HepG2 (cell line): ENCODE measurements around the gene AMPD2. TPM values are rescaled to one million over a fixed set of nuclear protein-coding genes. Genes with fewer than 3 reads are reported as not detected.
A peak's percentile ranks its signal among the peaks of the same experiment; 100 is the strongest.

Source experiments
- ASH2L ChIP-seq: fragments of 300-600, 200-600 bp; sonication (generic); IDR thresholded peaks from 2 replicates; pipeline ENCODE4 v1.7.0; 2017; ENCODE audit warnings: low read depth, mild to moderate bottlenecking, moderate library complexity, mixed read lengths, low read length; ENCODE audit not compliant: insufficient read length
- CEBPG ChIP-seq: IDR thresholded peaks from 2 replicates; pipeline ENCODE4 v1.6.1; 2016
- FOSL1 ChIP-seq: sonication (generic); formaldehyde crosslinking; IDR thresholded peaks from 2 replicates; pipeline ENCODE4 v1.9.0; 2021; ENCODE audit warnings: missing genetic modification reagents, borderline replicate concordance
- FOXJ3 ChIP-seq: sonication (generic); formaldehyde crosslinking; IDR thresholded peaks from 2 replicates; pipeline ENCODE4 v1.4.0; 2020; ENCODE audit warnings: missing genetic modification reagents, mild to moderate bottlenecking, borderline replicate concordance
- HNF4A ChIP-seq: sonication (generic); formaldehyde crosslinking; IDR thresholded peaks from 2 replicates; pipeline ENCODE4 v1.4.0; 2020; ENCODE audit warnings: missing genetic modification reagents
- HNF4G ChIP-seq, 2 experiments: sonication (generic) in 1 of 2; formaldehyde crosslinking in 1 of 2; IDR thresholded peaks; 2 replicates each; pipeline versions ENCODE4 v1.4.0 to v1.6.1; 2011 to 2020; ENCODE audit warnings: borderline replicate concordance in 2 of 2, low read depth in 2 of 2, mild to moderate bottlenecking in 2 of 2, low read length in 1 of 2, missing genetic modification reagents in 1 of 2, moderate library complexity in 1 of 2
- MEF2D ChIP-seq: sonication (generic); formaldehyde crosslinking; IDR thresholded peaks from 2 replicates; pipeline ENCODE4 v1.5.1; 2020; ENCODE audit warnings: mild to moderate bottlenecking, missing genetic modification reagents
- MIXL1 ChIP-seq: IDR thresholded peaks from 2 replicates; pipeline ENCODE4 v1.6.1; 2016
- MTA1 ChIP-seq: sonication (generic); formaldehyde crosslinking; IDR thresholded peaks from 2 replicates; pipeline ENCODE4 v1.4.0; 2020; ENCODE audit warnings: missing genetic modification reagents, mild to moderate bottlenecking, borderline replicate concordance
- NCOA2 ChIP-seq: sonication (generic); formaldehyde crosslinking; IDR thresholded peaks from 2 replicates; pipeline ENCODE4 v1.8.0; 2022; ENCODE audit warnings: inconsistent platforms
- REL ChIP-seq: sonication (generic); formaldehyde crosslinking; conservative IDR thresholded peaks from 2 replicates; pipeline ENCODE4 v1.8.0; 2022; ENCODE audit warnings: mild to moderate bottlenecking, missing genetic modification reagents, moderate library complexity
- RXRB ChIP-seq: IDR thresholded peaks from 2 replicates; pipeline ENCODE4 v1.6.1; 2016; ENCODE audit warnings: borderline replicate concordance, missing genetic modification reagents, missing compliant biosample characterization
- SIN3A ChIP-seq: IDR thresholded peaks from 2 replicates; pipeline ENCODE4 v1.6.1; 2011; ENCODE audit warnings: low read depth, mild to moderate bottlenecking, control low read depth, low read length, borderline replicate concordance
- SOX13 ChIP-seq, 3 experiments: fragments of 450-650 bp in 1 of 3; sonication (generic) in 1 of 3; formaldehyde crosslinking in 1 of 3; IDR thresholded peaks in 2 of 3; conservative IDR thresholded peaks in 1 of 3; 2 replicates each; pipeline versions ENCODE4 v1.5.0 to v1.6.1; 2016 to 2020; ENCODE audit warnings: antibody characterized with exemption in 1 of 3, mild to moderate bottlenecking in 1 of 3, missing compliant biosample characterization in 1 of 3, missing genetic modification reagents in 1 of 3, moderate library complexity in 1 of 3
- TCF12 ChIP-seq, 2 experiments: fragments of 450-650 bp in 1 of 2; sonication (generic) in 1 of 2; formaldehyde crosslinking in 1 of 2; IDR thresholded peaks; 2 replicates each; pipeline versions ENCODE4 v1.6.1 to v1.8.0; 2017 to 2022; ENCODE audit warnings: antibody characterized with exemption in 1 of 2, mild to moderate bottlenecking in 1 of 2, missing genetic modification reagents in 1 of 2, moderate library complexity in 1 of 2
- ZFYVE20 ChIP-seq: sonication (generic); formaldehyde crosslinking; IDR thresholded peaks from 2 replicates; pipeline ENCODE4 v1.8.0; 2023; ENCODE audit warnings: low read depth, mild to moderate bottlenecking, moderate library complexity, missing genetic modification reagents, borderline replicate concordance
- ZMYM4 ChIP-seq: sonication (generic); formaldehyde crosslinking; IDR thresholded peaks from 2 replicates; pipeline ENCODE4 v1.8.1; 2023; ENCODE audit warnings: mild to moderate bottlenecking, missing genetic modification reagents
- ZNF367 ChIP-seq: sonication (generic); formaldehyde crosslinking; IDR thresholded peaks from 2 replicates; pipeline ENCODE4 v1.4.0; 2020; ENCODE audit warnings: missing genetic modification reagents, borderline replicate concordance
- ZNF382 ChIP-seq: sonication (generic); formaldehyde crosslinking; IDR thresholded peaks from 2 replicates; pipeline ENCODE4 v1.5.0; 2020; ENCODE audit warnings: missing genetic modification reagents, mild to moderate bottlenecking, borderline replicate concordance
- ZSCAN9 ChIP-seq: IDR thresholded peaks from 2 replicates; pipeline ENCODE4 v1.6.1; 2016; ENCODE audit warnings: borderline replicate concordance
- polyA plus RNA-seq, 8 experiments: library from polyadenylated mRNA; depleted of rRNA in 3 of 8; stranded (reverse) in 7 of 8; unstranded in 1 of 8; fragments of >200 nt; fragmentation: Illumina TruSeq in 4 of 8; extraction: Trizol in 4 of 8; gene quantifications; 2 replicates each; pipeline versions ENCODE4 v1.2.1 to v1.2.3, GENCODE V29; 2011 to 2016; ENCODE audit warnings: low read depth in 4 of 8, missing spikeins in 1 of 8, mixed read lengths in 1 of 8; ENCODE audit not compliant: insufficient read depth in 1 of 8
- total RNA-seq, 5 experiments: library from RNA; depleted of rRNA; stranded (reverse); fragments of >200 nt; fragmentation: Illumina TruSeq; extraction: Trizol; gene quantifications; 2 replicates each; pipeline ENCODE4 v1.2.3, GENCODE V29; 2016; ENCODE audit warnings: low read depth in 1 of 5
- TF ChIP-seq, protein P1 (sequence below): IDR thresholded peaks from 2 replicates; pipeline ENCODE4 v1.6.1; 2016; ENCODE audit warnings: mild to moderate bottlenecking
- TF ChIP-seq, protein P2 (sequence below): IDR thresholded peaks from 2 replicates; pipeline ENCODE4 v1.6.1; 2016
- TF ChIP-seq, protein P3 (sequence below): sonication (generic); formaldehyde crosslinking; IDR thresholded peaks from 2 replicates; pipeline ENCODE4 v1.4.0; 2020; ENCODE audit warnings: mild to moderate bottlenecking, low read depth, missing genetic modification reagents
- TF ChIP-seq, protein P4 (sequence below): sonication (generic); formaldehyde crosslinking; IDR thresholded peaks from 2 replicates; pipeline ENCODE4 v1.4.0; 2020; ENCODE audit warnings: missing genetic modification reagents, mild to moderate bottlenecking, borderline replicate concordance

AMPD2 gene
- total and polyA plus RNA-seq, 2 of the 13 experiments (the other 11 are each of a cell fraction or from before 2014, with no cell fraction given), result 62.3 to 82.0 TPM

DNA sequence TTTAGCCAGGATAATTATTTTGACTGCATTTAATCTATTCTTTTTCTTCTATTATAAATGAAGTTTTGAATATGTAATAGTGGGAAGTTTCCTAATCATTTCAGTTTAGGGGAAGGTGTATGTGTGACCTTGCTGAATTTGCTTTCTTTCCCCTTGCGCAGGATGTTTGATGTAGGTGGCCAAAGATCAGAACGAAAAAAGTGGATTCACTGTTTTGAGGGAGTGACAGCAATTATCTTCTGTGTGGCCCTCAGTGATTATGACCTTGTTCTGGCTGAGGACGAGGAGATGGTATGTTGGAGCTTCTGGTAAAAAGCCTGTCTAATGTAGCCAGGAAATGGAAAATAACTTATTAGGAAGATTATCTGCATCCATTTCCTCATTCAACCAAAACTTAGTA is 33.6 kb upstream of the AMPD2 start (continued):
- TF ChIP-seq RXRB, result 0 out of 2 replicates have a peak, but pooled peaks have one; percentile 47
- TF ChIP-seq, protein P1, sequence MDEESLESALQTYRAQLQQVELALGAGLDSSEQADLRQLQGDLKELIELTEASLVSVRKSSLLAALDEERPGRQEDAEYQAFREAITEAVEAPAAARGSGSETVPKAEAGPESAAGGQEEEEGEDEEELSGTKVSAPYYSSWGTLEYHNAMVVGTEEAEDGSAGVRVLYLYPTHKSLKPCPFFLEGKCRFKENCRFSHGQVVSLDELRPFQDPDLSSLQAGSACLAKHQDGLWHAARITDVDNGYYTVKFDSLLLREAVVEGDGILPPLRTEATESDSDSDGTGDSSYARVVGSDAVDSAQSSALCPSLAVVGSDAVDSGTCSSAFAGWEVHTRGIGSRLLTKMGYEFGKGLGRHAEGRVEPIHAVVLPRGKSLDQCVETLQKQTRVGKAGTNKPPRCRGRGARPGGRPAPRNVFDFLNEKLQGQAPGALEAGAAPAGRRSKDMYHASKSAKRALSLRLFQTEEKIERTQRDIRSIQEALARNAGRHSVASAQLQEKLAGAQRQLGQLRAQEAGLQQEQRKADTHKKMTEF (CRISPR knock-in tag), result 0 out of 2 replicates have a peak, but pooled peaks have one; percentile 47
- TF ChIP-seq ZNF367 (CRISPR knock-in tag), result no peak
- TF ChIP-seq HNF4A (CRISPR knock-in tag), result peak; percentile 89
- 0 out of 2 replicates have a peak, but pooled peaks have one; percentile 42 for TF ChIP-seq ZMYM4
- TF ChIP-seq, protein P2, sequence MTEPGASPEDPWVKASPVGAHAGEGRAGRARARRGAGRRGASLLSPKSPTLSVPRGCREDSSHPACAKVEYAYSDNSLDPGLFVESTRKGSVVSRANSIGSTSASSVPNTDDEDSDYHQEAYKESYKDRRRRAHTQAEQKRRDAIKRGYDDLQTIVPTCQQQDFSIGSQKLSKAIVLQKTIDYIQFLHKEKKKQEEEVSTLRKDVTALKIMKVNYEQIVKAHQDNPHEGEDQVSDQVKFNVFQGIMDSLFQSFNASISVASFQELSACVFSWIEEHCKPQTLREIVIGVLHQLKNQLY, result peak; percentile 23; the same call in 1 of the 2 replicates
- no peak for TF ChIP-seq REL (CRISPR knock-in tag)
- TF ChIP-seq SIN3A, result no peak
- peak; percentile 65 for TF ChIP-seq NCOA2
- no peak for TF ChIP-seq ZFYVE20 (CRISPR knock-in tag)
- 0 out of 2 replicates have a peak, but pooled peaks have one; percentile 44 for TF ChIP-seq MEF2D (CRISPR knock-in tag)
- TF ChIP-seq SOX13 (IDR thresholded peaks at IDR 0.05), result no peak
- TF ChIP-seq SOX13 (CRISPR knock-in tag; conservative IDR thresholded peaks at IDR 0.05 in 1 of 2, IDR thresholded peaks at IDR 0.05 in 1 of 2), result peak in 1 of 2 experiments; percentile 71; a peak in 2 of 4 replicates
- TF ChIP-seq, protein P3, sequence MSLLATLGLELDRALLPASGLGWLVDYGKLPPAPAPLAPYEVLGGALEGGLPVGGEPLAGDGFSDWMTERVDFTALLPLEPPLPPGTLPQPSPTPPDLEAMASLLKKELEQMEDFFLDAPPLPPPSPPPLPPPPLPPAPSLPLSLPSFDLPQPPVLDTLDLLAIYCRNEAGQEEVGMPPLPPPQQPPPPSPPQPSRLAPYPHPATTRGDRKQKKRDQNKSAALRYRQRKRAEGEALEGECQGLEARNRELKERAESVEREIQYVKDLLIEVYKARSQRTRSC (CRISPR knock-in tag), result no peak
- no peak for TF ChIP-seq ZNF382 (CRISPR knock-in tag)
- TF ChIP-seq, protein P4, sequence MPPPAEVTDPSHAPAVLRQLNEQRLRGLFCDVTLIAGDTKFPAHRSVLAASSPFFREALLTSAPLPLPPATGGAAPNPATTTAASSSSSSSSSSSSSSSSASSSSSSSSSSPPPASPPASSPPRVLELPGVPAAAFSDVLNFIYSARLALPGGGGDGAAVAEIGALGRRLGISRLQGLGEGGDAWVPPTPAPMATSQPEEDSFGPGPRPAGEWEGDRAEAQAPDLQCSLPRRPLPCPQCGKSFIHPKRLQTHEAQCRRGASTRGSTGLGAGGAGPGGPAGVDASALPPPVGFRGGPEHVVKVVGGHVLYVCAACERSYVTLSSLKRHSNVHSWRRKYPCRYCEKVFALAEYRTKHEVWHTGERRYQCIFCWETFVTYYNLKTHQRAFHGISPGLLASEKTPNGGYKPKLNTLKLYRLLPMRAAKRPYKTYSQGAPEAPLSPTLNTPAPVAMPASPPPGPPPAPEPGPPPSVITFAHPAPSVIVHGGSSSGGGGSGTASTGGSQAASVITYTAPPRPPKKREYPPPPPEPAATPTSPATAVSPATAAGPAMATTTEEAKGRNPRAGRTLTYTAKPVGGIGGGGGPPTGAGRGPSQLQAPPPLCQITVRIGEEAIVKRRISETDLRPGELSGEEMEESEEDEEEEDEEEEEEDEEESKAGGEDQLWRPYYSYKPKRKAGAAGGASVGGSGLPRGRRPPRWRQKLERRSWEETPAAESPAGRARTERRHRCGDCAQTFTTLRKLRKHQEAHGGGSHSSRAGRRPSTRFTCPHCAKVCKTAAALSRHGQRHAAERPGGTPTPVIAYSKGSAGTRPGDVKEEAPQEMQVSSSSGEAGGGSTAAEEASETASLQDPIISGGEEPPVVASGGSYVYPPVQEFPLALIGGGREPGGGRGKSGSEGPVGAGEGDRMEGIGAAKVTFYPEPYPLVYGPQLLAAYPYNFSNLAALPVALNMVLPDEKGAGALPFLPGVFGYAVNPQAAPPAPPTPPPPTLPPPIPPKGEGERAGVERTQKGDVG (CRISPR knock-in tag), result no peak
- peak; percentile 35; the same call in 1 of the 2 replicates for TF ChIP-seq FOXJ3 (CRISPR knock-in tag)
- peak; percentile 20 for TF ChIP-seq ASH2L
- TF ChIP-seq TCF12 (IDR thresholded peaks at IDR 0.05), result no peak
- TF ChIP-seq TCF12 (CRISPR knock-in tag; IDR thresholded peaks at IDR 0.05), result no peak
- TF ChIP-seq ZSCAN9 (CRISPR knock-in tag), result 0 out of 2 replicates have a peak, but pooled peaks have one; percentile 20
- TF ChIP-seq HNF4G (IDR thresholded peaks at IDR 0.05; ENCODE audit: borderline replicate concordance, low read depth, low read length), result peak; percentile 15; the same call in 1 of the 2 replicates
- no peak for TF ChIP-seq HNF4G (CRISPR knock-in tag; IDR thresholded peaks at IDR 0.05; ENCODE audit: borderline replicate concordance, low read depth)
- TF ChIP-seq MTA1, result no peak
- peak; percentile 96 for TF ChIP-seq MIXL1 (CRISPR knock-in tag)
- no peak for TF ChIP-seq FOSL1 (CRISPR knock-in tag)
- peak; percentile 64 for TF ChIP-seq CEBPG (CRISPR knock-in tag)
